HG03135 (cell line): Measurements from ENCODE around the gene HAUS6.
A peak's percentile ranks its signal among the peaks of the same experiment; 100 is the strongest.
"Not testable (repeated sequence)": the region's sequence is repeated elsewhere in the genome, so short reads cannot be mapped to it uniquely, and the experiment has no call there.

Experiments
- ATAC-seq: cut with Tn5 transposase; IDR thresholded peaks from one replicate; pipeline ENCODE4 v1.9.1; 2021; ENCODE audit warnings: mild to moderate bottlenecking, moderate library complexity; ENCODE audit not compliant: unreplicated experiment

HAUS6 gene

GRCh38 chr9:19116107-19116790 lies 13.5 kb upstream of the HAUS6 start:
- no peak for ATAC-seq

GRCh38 chr9:19114680-19115270 lies 12.1 kb upstream of the HAUS6 start:
- ATAC-seq = no peak

GRCh38 chr9:19113964-19114679 lies 11.4 kb upstream of the HAUS6 start:
- ATAC-seq = no peak

GRCh38 chr9:19113064-19113611 lies 10.4 kb upstream of the HAUS6 start:
- ATAC-seq = not testable (repeated sequence)

- no peak for ATAC-seq
Observed at GRCh38 chr9:19108038-19108437, 5.3 kb upstream of the HAUS6 start.

- no peak for ATAC-seq
Observed at GRCh38 chr9:19104515-19105282, 2.0 kb upstream of the HAUS6 start.

GRCh38 chr9:19102181-19102630 lies 498 bp downstream of the HAUS6 start:
- ATAC-seq = peak; percentile 33

- ATAC-seq = no peak
Observed at GRCh38 chr9:19101203-19101602, 1.5 kb downstream of the HAUS6 start.

GRCh38 chr9:19097431-19097830 lies 5.3 kb downstream of the HAUS6 start:
- ATAC-seq = not testable (repeated sequence)

GRCh38 chr9:19087106-19088000 lies 15.4 kb downstream of the HAUS6 start:
- ATAC-seq = no peak

GRCh38 chr9:19085295-19085694 lies 17.4 kb downstream of the HAUS6 start:
- no peak for ATAC-seq

GRCh38 chr9:19074836-19075235 lies 27.9 kb downstream of the HAUS6 start:
- no peak for ATAC-seq

- ATAC-seq = no peak
Observed at GRCh38 chr9:19074229-19074628, 28.5 kb downstream of the HAUS6 start.

GRCh38 chr9:19057033-19057432 lies 45.7 kb downstream of the HAUS6 start:
- no peak for ATAC-seq

GRCh38 chr9:19050637-19051591 lies 51.8 kb downstream of the HAUS6 start:
- ATAC-seq = no peak

GRCh38 chr9:19049917-19050636 lies 52.6 kb downstream of the HAUS6 start:
- no peak for ATAC-seq

GRCh38 chr9:19048966-19049916 lies 53.5 kb downstream of the HAUS6 start, which contains the start of gene RRAGA:
Gene RRAGA, plus strand, starts transcription at chr9:19049427. Its CDS starts 233 bp downstream, at chr9:19049660.
- peak; percentile 92 for ATAC-seq
